ENCODE measurements around the gene ASB10. TPM values are rescaled to one million over a fixed set of nuclear protein-coding genes. Genes with fewer than 3 reads are reported as not detected.

ASB10 gene
- total and polyA plus RNA-seq, 2 donors (not counting 1 experiment from before 2014, with no cell fraction given) = not detected

GRCh38 chr7:151185762-151186639 lies 1.0 kb downstream of the ASB10 start:
- Histone ChIP-seq H3K36me3 (replicated peaks in 1 of 2; ENCODE audit: control extremely low read depth in 1 of 2, control insufficient read depth in 1 of 2, extremely low read depth in 1 of 2, insufficient read depth in 2 of 2, low read length in 1 of 2) (no peaks in the 10 kb centered on the region), H3K4me1 (ENCODE audit: control insufficient read depth in 2 of 2, insufficient read depth in 2 of 2, low read length in 2 of 2) (no peaks in the 10 kb centered on the region), H3K9ac (ENCODE audit: low read length) (no peak overlapping the region), H3K79me2 (ENCODE audit: control insufficient read depth, insufficient read depth, low read length) (no peaks in the 10 kb centered on the region), H3K27me3 (replicated peaks in 1 of 4; ENCODE audit: control extremely low read depth in 1 of 4, control insufficient read depth in 3 of 4, insufficient read depth in 4 of 4, low read length in 3 of 4) (peaks cover 0 to 7% (median 0%) of the 10 kb centered on the region in 4 experiments), H3K4me3 (ENCODE audit: control extremely low read depth in 1 of 5, extremely low read depth in 1 of 5, insufficient read depth in 1 of 5, low read depth in 2 of 5, low read length in 4 of 5) (no peak overlapping the region), H3K27ac (ENCODE audit: low read length in 2 of 2) (no peak overlapping the region), H2AFZ (ENCODE audit: insufficient read depth, low read depth, low read length, poor library complexity, severe bottlenecking) (no peak overlapping the region), H3K9me3 (ENCODE audit: control extremely low read depth in 1 of 3, control insufficient read depth in 2 of 3, insufficient read depth in 1 of 3, low read length in 2 of 3) (no peaks in the 10 kb centered on the region), H4K20me1 (ENCODE audit: control insufficient read depth, insufficient read depth, low read length, poor library complexity, severe bottlenecking) (no peaks in the 10 kb centered on the region), H3K4me2 (replicated peaks; ENCODE audit: low read depth, low read length, poor library complexity, severe bottlenecking) (no peak overlapping the region)
- TF ChIP-seq EZH2 (IDR thresholded peaks at IDR 0.05; ENCODE audit: borderline replicate concordance, insufficient read depth, low read depth, low read length, poor library complexity, severe bottlenecking) = no peak
- TF ChIP-seq CTCF (IDR thresholded peaks at IDR 0.05) = no peak
- ChIA-PET CTCF (no interaction called here), POLR2A (no interaction called here)
- Mint-ChIP-seq H3K27me3 (peaks cover 28% of the 10 kb centered on the region), H3K9me3 (ENCODE audit: insufficient read depth) (no peaks in the 10 kb centered on the region), H3K27ac (no peak overlapping the region), H3K4me1 (peaks cover 4% of the 10 kb centered on the region), H3K4me3 (no peak overlapping the region)
- 93% methylated on average over 15 of the region's 16 CpGs for WGBS (ENCODE audit: insufficient coverage)
- no peak for ATAC-seq (ENCODE audit: low read depth)
- intact Hi-C loops (cut with micrococcal nuclease) = no loop called here
- DNase-seq = no peak

GRCh38 chr7:151181011-151181431 lies 6.0 kb downstream of the ASB10 start:
- Histone ChIP-seq H2AFZ (ENCODE audit: insufficient read depth, low read depth, low read length, poor library complexity, severe bottlenecking) (no peak overlapping the region), H4K20me1 (ENCODE audit: control insufficient read depth, insufficient read depth, low read length, poor library complexity, severe bottlenecking) (no peaks in the 10 kb centered on the region), H3K27me3 (replicated peaks in 1 of 4; ENCODE audit: control extremely low read depth in 1 of 4, control insufficient read depth in 3 of 4, insufficient read depth in 4 of 4, low read length in 3 of 4) (peaks cover 0 to 5% (median 1%) of the 10 kb centered on the region in 4 experiments), H3K36me3 (replicated peaks in 1 of 2; ENCODE audit: control extremely low read depth in 1 of 2, control insufficient read depth in 1 of 2, extremely low read depth in 1 of 2, insufficient read depth in 2 of 2, low read length in 1 of 2) (no peaks in the 10 kb centered on the region), H3K9me3 (ENCODE audit: control extremely low read depth in 1 of 3, control insufficient read depth in 2 of 3, insufficient read depth in 1 of 3, low read length in 2 of 3) (no peaks in the 10 kb centered on the region), H3K4me2 (replicated peaks; ENCODE audit: low read depth, low read length, poor library complexity, severe bottlenecking) (no peak overlapping the region), H3K4me1 (ENCODE audit: control insufficient read depth in 2 of 2, insufficient read depth in 2 of 2, low read length in 2 of 2) (no peaks in the 10 kb centered on the region), H3K4me3 (ENCODE audit: control extremely low read depth in 1 of 5, extremely low read depth in 1 of 5, insufficient read depth in 1 of 5, low read depth in 2 of 5, low read length in 4 of 5) (no peak overlapping the region), H3K27ac (ENCODE audit: low read length in 2 of 2) (no peak overlapping the region), H3K79me2 (ENCODE audit: control insufficient read depth, insufficient read depth, low read length) (no peaks in the 10 kb centered on the region), H3K9ac (ENCODE audit: low read length) (no peak overlapping the region)
- WGBS (ENCODE audit: insufficient coverage) = 94% methylated on average over 19 of the region's 22 CpGs
- CTCF ChIA-PET = interaction anchor here (0.6 kb wide), 1 partner anchor 9 kb away, joined by 4 read pairs; no protein-coding TSS in a partner anchor
- Mint-ChIP-seq H3K27me3 (peaks cover 39% of the 10 kb centered on the region), H3K9me3 (ENCODE audit: insufficient read depth) (no peaks in the 10 kb centered on the region), H3K4me3 (no peak overlapping the region), H3K27ac (no peak overlapping the region), H3K4me1 (no peaks in the 10 kb centered on the region)
- intact Hi-C loops (cut with micrococcal nuclease) = no loop called here
- TF ChIP-seq EZH2 (IDR thresholded peaks at IDR 0.05; ENCODE audit: borderline replicate concordance, insufficient read depth, low read depth, low read length, poor library complexity, severe bottlenecking) = no peak
- no peak for TF ChIP-seq CTCF (IDR thresholded peaks at IDR 0.05)
- DNase-seq (no peak), ATAC-seq (ENCODE audit: low read depth) (no peak)
- POLR2A ChIA-PET = no interaction called here
